Measurements from ENCODE around the gene HOXA11.

- TF ChIP-seq CTCF (IDR thresholded peaks at IDR 0.05) (no peak), POLR2A (IDR thresholded peaks at IDR 0.05) (no peak)
These were observed 7.9 kb downstream of the HOXA11 start for GRCh38 chr7:27176962-27177794.
